AG10803 (cell line): ENCODE measurements around the gene PPIF.

Experiments used
- DNase-seq: peaks from one replicate; pipeline ENCODE4 v3.0.0; 2010; ENCODE audit warnings: low read depth
- H3K4me3 ChIP-seq: 2 replicates; pipeline ENCODE4 v1.5.1; 2011; ENCODE audit warnings: mild to moderate bottlenecking, low read length, control low read depth
- CTCF ChIP-seq: conservative IDR thresholded peaks from 2 replicates; pipeline ENCODE4 v1.5.1; 2011; ENCODE audit warnings: mild to moderate bottlenecking, low read length, control low read depth, inconsistent platforms

PPIF gene

DNA sequence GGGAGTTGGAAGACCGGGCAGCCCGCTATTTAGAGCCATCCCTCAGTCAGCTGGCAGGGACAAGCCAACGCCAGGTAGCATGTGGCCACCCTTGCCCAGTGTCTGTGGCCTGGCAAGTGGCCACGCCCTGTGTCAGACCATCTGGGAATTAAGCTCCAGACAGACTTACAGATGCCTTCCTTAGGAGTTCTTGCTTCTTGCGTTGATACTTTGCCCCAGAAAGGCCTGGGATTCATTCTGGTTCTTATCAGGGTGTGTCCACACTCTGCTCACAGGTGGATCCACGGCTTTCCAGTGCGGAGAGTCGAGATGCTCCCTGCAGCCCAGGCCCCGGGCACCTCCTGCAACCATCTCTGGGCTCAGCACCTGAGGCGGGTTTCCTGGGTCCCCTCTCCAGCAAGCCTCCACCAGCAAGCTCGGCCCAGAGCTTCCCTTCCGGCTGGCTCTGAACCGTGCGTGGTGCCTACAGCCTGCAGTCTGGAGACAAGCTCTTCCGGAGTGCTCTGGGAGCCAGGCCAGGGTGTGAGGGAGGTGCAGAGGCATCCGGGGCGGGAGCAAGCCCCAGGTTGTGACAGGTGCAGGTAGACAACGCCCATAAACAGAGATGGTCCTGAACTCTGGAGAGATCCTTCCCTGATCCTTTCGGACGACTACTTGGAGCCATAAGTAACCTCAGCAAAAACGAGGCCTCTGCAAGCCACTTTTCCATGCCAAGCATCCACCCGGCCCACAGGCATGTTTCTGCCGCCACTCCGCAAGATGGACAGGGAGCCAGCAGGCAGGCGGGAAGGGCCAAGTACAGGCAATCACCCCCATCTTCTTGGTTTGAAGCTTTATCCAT is 32.3 kb upstream of the PPIF start:
- no peak overlapping the region for H3K4me3 ChIP-seq
- TF ChIP-seq CTCF: no peak
- peak; percentile 45 for DNase-seq

DNA sequence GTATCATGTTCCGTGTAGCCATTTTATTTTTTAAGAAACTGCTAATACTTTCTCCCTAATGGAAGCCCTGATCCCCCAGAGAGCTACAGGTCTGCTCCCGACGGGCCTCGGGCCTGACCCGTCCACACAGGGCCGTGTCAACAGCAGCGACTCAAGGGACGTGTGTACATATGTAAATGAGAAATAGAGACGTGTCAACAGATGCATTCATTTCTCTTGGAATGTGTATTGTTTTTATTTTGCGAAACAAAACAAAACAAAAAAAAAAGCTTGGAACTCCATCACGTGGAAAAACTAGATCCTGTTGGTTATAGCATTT is 31.7 kb upstream of the PPIF start:
- DNase-seq: no peak

DNA sequence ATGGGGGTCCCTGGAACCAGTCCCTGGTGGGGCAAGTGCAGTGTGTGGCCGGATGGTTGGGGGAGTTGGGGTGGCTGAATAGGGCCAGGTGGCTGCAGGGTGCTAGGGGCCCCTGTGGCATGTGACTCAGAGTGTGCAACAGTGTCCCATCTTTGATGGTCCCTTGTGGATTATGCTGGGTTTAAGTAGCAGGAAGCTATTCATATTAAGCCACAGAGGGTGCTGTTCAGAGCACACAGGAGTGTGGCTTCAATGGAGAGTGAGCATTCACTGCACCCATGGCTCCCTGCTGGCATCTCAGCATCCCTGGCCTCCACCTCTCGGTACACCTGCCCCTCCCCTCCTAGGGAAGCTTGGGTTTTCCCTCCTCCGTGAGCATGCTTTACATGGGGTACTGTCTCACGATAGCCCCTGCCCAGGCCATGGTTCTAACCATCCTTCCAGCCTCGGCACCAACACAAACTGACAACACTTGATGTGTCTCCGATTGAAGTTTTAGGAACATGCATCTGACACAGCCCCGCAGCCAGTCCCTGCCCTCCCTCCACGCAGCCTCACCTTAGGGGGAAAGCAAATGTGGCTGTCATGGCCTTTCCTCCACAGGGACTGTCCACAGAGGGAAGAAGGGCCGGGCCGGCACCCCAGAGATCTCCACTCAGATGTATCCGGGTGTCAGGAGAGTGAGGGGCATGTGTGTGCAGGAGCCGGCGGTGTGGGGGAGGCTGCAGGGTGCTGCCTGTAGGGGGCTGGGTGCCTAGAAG is 30.4 kb upstream of the PPIF start:
- TF ChIP-seq CTCF: no peak; the same call in 1 of the 2 replicates
- DNase-seq: peak; percentile 25
- no peak overlapping the region for H3K4me3 ChIP-seq

More for the DNA sequence above, 31.7 kb upstream of the PPIF start:
- H3K4me3 ChIP-seq: no peak overlapping the region
- no peak for TF ChIP-seq CTCF

GRCh38 chr10:79318369-79318768 is 28.9 kb upstream of the PPIF start:
- TF ChIP-seq CTCF: no peak
- no peak for DNase-seq
- H3K4me3 ChIP-seq: no peak overlapping the region

- DNase-seq: no peak
- H3K4me3 ChIP-seq: no peak overlapping the region
- no peak for TF ChIP-seq CTCF
These were observed 28.0 kb upstream of the PPIF start for GRCh38 chr10:79319115-79319771.

- no peak for DNase-seq
- no peak overlapping the region for H3K4me3 ChIP-seq
- TF ChIP-seq CTCF: no peak
These were observed 27.0 kb upstream of the PPIF start for GRCh38 chr10:79320316-79320715.
